WTC11 (cell line): ENCODE measurements around the gene PLXNC1.

Experiments
- CREM ChIP-seq: sonication (generic); formaldehyde crosslinking; IDR thresholded peaks from 2 replicates; pipeline ENCODE4 v1.8.1; 2022; ENCODE audit warnings: mild to moderate bottlenecking, missing genetic modification reagents, moderate library complexity
- ELF4 ChIP-seq: sonication (generic); formaldehyde crosslinking; IDR thresholded peaks from 2 replicates; pipeline ENCODE4 v1.8.1; 2022; ENCODE audit warnings: low read depth, mild to moderate bottlenecking, moderate library complexity, missing genetic modification reagents
- FOXP1 ChIP-seq: sonication (generic); formaldehyde crosslinking; IDR thresholded peaks from 2 replicates; pipeline ENCODE4 v1.8.0; 2022; ENCODE audit warnings: missing genetic modification reagents, mild to moderate bottlenecking, moderate library complexity, borderline replicate concordance
- JUN ChIP-seq: sonication (generic); formaldehyde crosslinking; IDR thresholded peaks from 2 replicates; pipeline ENCODE4 v1.8.0; 2023; ENCODE audit warnings: mild to moderate bottlenecking, missing genetic modification reagents
- PRRX2 ChIP-seq: fragments of 250-450 bp; sonication (Bioruptor Pico); IDR thresholded peaks from 2 replicates; pipeline ENCODE4 v1.8.0; 2021; ENCODE audit warnings: mild to moderate bottlenecking
- RELA ChIP-seq: sonication (generic); formaldehyde crosslinking; IDR thresholded peaks from 2 replicates; pipeline ENCODE4 v1.8.1; 2022; ENCODE audit warnings: missing genetic modification reagents, mild to moderate bottlenecking, borderline replicate concordance
- SP1 ChIP-seq: sonication (generic); formaldehyde crosslinking; conservative IDR thresholded peaks from 2 replicates; pipeline ENCODE4 v1.8.1; 2022; ENCODE audit warnings: missing genetic modification reagents
- ZNF232 ChIP-seq: sonication (generic); formaldehyde crosslinking; IDR thresholded peaks from 2 replicates; pipeline ENCODE4 v1.8.0; 2022; ENCODE audit warnings: mild to moderate bottlenecking, missing genetic modification reagents
- ZNF263 ChIP-seq: sonication (generic); formaldehyde crosslinking; IDR thresholded peaks from 2 replicates; pipeline ENCODE4 v1.8.1; 2022; ENCODE audit warnings: low read depth, mild to moderate bottlenecking, moderate library complexity, missing genetic modification reagents
- TF ChIP-seq, protein P1 (sequence below): fragments of 200-600 bp; IDR thresholded peaks from 2 replicates; pipeline ENCODE4 v1.8.0; 2022; ENCODE audit warnings: antibody characterized with exemption
- TF ChIP-seq, protein P2 (sequence below): sonication (generic); formaldehyde crosslinking; IDR thresholded peaks from 2 replicates; pipeline ENCODE4 v1.8.1; 2023; ENCODE audit warnings: mild to moderate bottlenecking, missing genetic modification reagents
- TF ChIP-seq, protein P3 (sequence below): sonication (generic); formaldehyde crosslinking; IDR thresholded peaks from 2 replicates; pipeline ENCODE4 v1.8.1; 2023; ENCODE audit warnings: mild to moderate bottlenecking, missing genetic modification reagents, moderate library complexity
- TF ChIP-seq, protein P4 (sequence below): sonication (generic); formaldehyde crosslinking; IDR thresholded peaks from 2 replicates; pipeline ENCODE4 v1.8.1; 2023; ENCODE audit warnings: mild to moderate bottlenecking, missing genetic modification reagents
- TF ChIP-seq, protein P5 (sequence below): sonication (generic); formaldehyde crosslinking; IDR thresholded peaks from 2 replicates; pipeline ENCODE4 v1.8.1; 2022; ENCODE audit warnings: low read depth, missing genetic modification reagents, borderline replicate concordance

DNA sequence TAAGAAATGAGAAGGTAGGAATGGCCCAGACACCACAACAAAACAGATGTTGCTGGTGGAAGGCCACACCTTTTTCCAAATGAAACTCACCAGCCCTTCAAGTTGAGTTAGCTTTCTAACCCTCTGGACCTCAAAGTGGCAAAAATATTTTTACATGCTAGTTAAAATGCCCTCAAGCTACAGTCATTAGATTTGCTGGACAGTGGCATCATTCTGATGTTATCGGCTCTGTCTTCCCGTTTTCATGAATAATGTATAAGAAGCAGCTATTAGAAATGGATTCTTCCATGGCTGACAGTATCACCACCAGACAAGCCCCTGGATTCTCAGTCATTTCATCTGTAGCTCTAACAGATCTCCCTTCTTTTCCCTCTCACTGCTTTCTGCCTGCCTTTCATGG is 37.1 kb upstream of the PLXNC1 start:
- TF ChIP-seq ZNF263 (no peak), CREM (CRISPR knock-in tag) (no peak), RELA (no peak), ELF4 (CRISPR knock-in tag) (no peak), PRRX2 (no peak), ZNF232 (CRISPR knock-in tag) (no peak), SP1 (CRISPR knock-in tag) (no peak), FOXP1 (CRISPR knock-in tag) (no peak), JUN (CRISPR knock-in tag) (no peak)
- TF ChIP-seq, protein P1, sequence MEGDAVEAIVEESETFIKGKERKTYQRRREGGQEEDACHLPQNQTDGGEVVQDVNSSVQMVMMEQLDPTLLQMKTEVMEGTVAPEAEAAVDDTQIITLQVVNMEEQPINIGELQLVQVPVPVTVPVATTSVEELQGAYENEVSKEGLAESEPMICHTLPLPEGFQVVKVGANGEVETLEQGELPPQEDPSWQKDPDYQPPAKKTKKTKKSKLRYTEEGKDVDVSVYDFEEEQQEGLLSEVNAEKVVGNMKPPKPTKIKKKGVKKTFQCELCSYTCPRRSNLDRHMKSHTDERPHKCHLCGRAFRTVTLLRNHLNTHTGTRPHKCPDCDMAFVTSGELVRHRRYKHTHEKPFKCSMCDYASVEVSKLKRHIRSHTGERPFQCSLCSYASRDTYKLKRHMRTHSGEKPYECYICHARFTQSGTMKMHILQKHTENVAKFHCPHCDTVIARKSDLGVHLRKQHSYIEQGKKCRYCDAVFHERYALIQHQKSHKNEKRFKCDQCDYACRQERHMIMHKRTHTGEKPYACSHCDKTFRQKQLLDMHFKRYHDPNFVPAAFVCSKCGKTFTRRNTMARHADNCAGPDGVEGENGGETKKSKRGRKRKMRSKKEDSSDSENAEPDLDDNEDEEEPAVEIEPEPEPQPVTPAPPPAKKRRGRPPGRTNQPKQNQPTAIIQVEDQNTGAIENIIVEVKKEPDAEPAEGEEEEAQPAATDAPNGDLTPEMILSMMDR, result no peak
- TF ChIP-seq, protein P2, sequence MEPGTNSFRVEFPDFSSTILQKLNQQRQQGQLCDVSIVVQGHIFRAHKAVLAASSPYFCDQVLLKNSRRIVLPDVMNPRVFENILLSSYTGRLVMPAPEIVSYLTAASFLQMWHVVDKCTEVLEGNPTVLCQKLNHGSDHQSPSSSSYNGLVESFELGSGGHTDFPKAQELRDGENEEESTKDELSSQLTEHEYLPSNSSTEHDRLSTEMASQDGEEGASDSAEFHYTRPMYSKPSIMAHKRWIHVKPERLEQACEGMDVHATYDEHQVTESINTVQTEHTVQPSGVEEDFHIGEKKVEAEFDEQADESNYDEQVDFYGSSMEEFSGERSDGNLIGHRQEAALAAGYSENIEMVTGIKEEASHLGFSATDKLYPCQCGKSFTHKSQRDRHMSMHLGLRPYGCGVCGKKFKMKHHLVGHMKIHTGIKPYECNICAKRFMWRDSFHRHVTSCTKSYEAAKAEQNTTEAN, result no peak
- TF ChIP-seq, protein P3, sequence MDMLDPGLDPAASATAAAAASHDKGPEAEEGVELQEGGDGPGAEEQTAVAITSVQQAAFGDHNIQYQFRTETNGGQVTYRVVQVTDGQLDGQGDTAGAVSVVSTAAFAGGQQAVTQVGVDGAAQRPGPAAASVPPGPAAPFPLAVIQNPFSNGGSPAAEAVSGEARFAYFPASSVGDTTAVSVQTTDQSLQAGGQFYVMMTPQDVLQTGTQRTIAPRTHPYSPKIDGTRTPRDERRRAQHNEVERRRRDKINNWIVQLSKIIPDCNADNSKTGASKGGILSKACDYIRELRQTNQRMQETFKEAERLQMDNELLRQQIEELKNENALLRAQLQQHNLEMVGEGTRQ (CRISPR knock-in tag), result no peak
- TF ChIP-seq, protein P4, sequence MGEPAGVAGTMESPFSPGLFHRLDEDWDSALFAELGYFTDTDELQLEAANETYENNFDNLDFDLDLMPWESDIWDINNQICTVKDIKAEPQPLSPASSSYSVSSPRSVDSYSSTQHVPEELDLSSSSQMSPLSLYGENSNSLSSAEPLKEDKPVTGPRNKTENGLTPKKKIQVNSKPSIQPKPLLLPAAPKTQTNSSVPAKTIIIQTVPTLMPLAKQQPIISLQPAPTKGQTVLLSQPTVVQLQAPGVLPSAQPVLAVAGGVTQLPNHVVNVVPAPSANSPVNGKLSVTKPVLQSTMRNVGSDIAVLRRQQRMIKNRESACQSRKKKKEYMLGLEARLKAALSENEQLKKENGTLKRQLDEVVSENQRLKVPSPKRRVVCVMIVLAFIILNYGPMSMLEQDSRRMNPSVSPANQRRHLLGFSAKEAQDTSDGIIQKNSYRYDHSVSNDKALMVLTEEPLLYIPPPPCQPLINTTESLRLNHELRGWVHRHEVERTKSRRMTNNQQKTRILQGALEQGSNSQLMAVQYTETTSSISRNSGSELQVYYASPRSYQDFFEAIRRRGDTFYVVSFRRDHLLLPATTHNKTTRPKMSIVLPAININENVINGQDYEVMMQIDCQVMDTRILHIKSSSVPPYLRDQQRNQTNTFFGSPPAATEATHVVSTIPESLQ (CRISPR knock-in tag), result no peak
- TF ChIP-seq, protein P5, sequence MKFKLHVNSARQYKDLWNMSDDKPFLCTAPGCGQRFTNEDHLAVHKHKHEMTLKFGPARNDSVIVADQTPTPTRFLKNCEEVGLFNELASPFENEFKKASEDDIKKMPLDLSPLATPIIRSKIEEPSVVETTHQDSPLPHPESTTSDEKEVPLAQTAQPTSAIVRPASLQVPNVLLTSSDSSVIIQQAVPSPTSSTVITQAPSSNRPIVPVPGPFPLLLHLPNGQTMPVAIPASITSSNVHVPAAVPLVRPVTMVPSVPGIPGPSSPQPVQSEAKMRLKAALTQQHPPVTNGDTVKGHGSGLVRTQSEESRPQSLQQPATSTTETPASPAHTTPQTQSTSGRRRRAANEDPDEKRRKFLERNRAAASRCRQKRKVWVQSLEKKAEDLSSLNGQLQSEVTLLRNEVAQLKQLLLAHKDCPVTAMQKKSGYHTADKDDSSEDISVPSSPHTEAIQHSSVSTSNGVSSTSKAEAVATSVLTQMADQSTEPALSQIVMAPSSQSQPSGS (CRISPR knock-in tag), result no peak
